Neural cell (in vitro differentiated cells): ENCODE data around the gene KIF18B. TPM values are rescaled to one million over a fixed set of nuclear protein-coding genes. Genes with fewer than 3 reads are reported as not detected.

Experiments
- H2AFZ ChIP-seq: fragments of 200-600, 300-800 bp; sonication (generic), shearing (Covaris generic); 2 replicates; pipeline ENCODE4 v1.6.0; 2014; ENCODE audit warnings: low read depth, mild to moderate bottlenecking, antibody characterized with exemption, low read length, moderate library complexity
- H3F3A ChIP-seq: fragments of 200-600 bp; shearing (Covaris generic); 2 replicates; pipeline ENCODE4 v1.6.1; 2016; ENCODE audit warnings: mild to moderate bottlenecking, moderate library complexity, mixed read lengths, antibody characterized with exemption, low read length; ENCODE audit not compliant: insufficient read depth, poor library complexity, severe bottlenecking
- H3K27ac ChIP-seq: fragments of 200-600, 300-800 bp; sonication (generic), shearing (Covaris generic); 2 replicates; pipeline ENCODE4 v1.5.1; 2014; ENCODE audit warnings: mild to moderate bottlenecking, low read length, moderate library complexity
- H3K27me3 ChIP-seq: fragments of 300-800, 200-600 bp; sonication (generic), shearing (Covaris generic); 2 replicates; pipeline ENCODE4 v1.6.0; 2014; ENCODE audit warnings: mild to moderate bottlenecking, low read depth, low read length, moderate library complexity; ENCODE audit not compliant: insufficient read depth
- H3K36me3 ChIP-seq: fragments of 300-800, 200-600 bp; sonication (generic), shearing (Covaris generic); 2 replicates; pipeline ENCODE4 v1.5.1; 2014; ENCODE audit warnings: mild to moderate bottlenecking, antibody characterized with exemption, low read length, moderate library complexity; ENCODE audit not compliant: insufficient read depth
- H3K4me2 ChIP-seq: fragments of 300-800, 200-600 bp; sonication (generic), shearing (Covaris generic); 2 replicates; pipeline ENCODE4 v1.6.0; 2014; ENCODE audit warnings: mild to moderate bottlenecking, low read length
- H3K4me3 ChIP-seq: fragments of 300-800, 200-600 bp; sonication (generic), shearing (Covaris generic); 2 replicates; pipeline ENCODE4 v1.5.1; 2014; ENCODE audit warnings: mild to moderate bottlenecking, low read length, moderate library complexity
- H3K79me2 ChIP-seq: fragments of 200-600 bp; shearing (Covaris generic); replicated peaks from 2 replicates; pipeline ENCODE4 v1.6.0; 2014; ENCODE audit warnings: mild to moderate bottlenecking, low read length, moderate library complexity; ENCODE audit not compliant: insufficient read depth
- H3K9ac ChIP-seq: fragments of 300-800, 200-600 bp; sonication (generic), shearing (Covaris generic); 2 replicates; pipeline ENCODE4 v1.6.1; 2016; ENCODE audit warnings: mild to moderate bottlenecking, low read length, mixed read lengths
- H3K9me2 ChIP-seq: fragments of 200-600 bp; shearing (Covaris generic); 2 replicates; pipeline ENCODE4 v1.6.1; 2016; ENCODE audit warnings: mild to moderate bottlenecking, low read length, mixed read lengths; ENCODE audit not compliant: insufficient read depth
- H3K9me3 ChIP-seq: fragments of 200-600, 300-800 bp; sonication (generic), shearing (Covaris generic); 2 replicates; pipeline ENCODE4 v1.6.1; 2016; ENCODE audit warnings: mild to moderate bottlenecking, mixed run types, low read length, moderate library complexity, mixed read lengths
- H4K20me1 ChIP-seq: fragments of 200-600 bp; shearing (Covaris generic); 2 replicates; pipeline ENCODE4 v1.6.1; 2016; ENCODE audit warnings: mild to moderate bottlenecking, mixed run types; ENCODE audit not compliant: insufficient read depth
- CTCF ChIP-seq: fragments of 450-650 bp; IDR thresholded peaks from 2 replicates; pipeline ENCODE4 v1.5.1; 2014; ENCODE audit warnings: antibody characterized with exemption, mild to moderate bottlenecking, moderate library complexity; ENCODE audit not compliant: poor library complexity, severe bottlenecking
- EP300 ChIP-seq: fragments of 450-650 bp; conservative IDR thresholded peaks from 2 replicates; pipeline ENCODE4 v1.6.1; 2014; ENCODE audit warnings: antibody characterized with exemption, mild to moderate bottlenecking, moderate library complexity; ENCODE audit not compliant: poor library complexity, severe bottlenecking
- EZH2 ChIP-seq: fragments of 200-600, 300-800 bp; shearing (Covaris generic), sonication (generic); IDR thresholded peaks from 2 replicates; pipeline ENCODE4 v1.6.1; 2014; ENCODE audit warnings: antibody characterized with exemption, low read length, borderline replicate concordance, mild to moderate bottlenecking; ENCODE audit not compliant: insufficient read depth, poor library complexity, severe bottlenecking
- MXI1 ChIP-seq: fragments of 450-650 bp; conservative IDR thresholded peaks from 2 replicates; pipeline ENCODE4 v1.6.1; 2014; ENCODE audit warnings: antibody characterized with exemption, mild to moderate bottlenecking; ENCODE audit not compliant: poor library complexity, severe bottlenecking
- POLR2AphosphoS5 ChIP-seq: IDR thresholded peaks from 2 replicates; pipeline ENCODE4 v1.6.1; 2012
- RAD21 ChIP-seq: fragments of 450-650 bp; conservative IDR thresholded peaks from 2 replicates; pipeline ENCODE4 v1.6.1; 2014; ENCODE audit warnings: antibody characterized with exemption, mild to moderate bottlenecking, moderate library complexity
- REST ChIP-seq: IDR thresholded peaks from 2 replicates; pipeline ENCODE4 v1.6.1; 2012; ENCODE audit warnings: borderline replicate concordance
- SMC3 ChIP-seq: fragments of 450-650 bp; conservative IDR thresholded peaks from 2 replicates; pipeline ENCODE4 v1.6.1; 2014; ENCODE audit warnings: antibody characterized with exemption, mild to moderate bottlenecking, moderate library complexity; ENCODE audit not compliant: poor library complexity
- TAF1 ChIP-seq: IDR thresholded peaks from 2 replicates; pipeline ENCODE4 v1.6.1; 2012; ENCODE audit warnings: low read depth
- polyA plus RNA-seq: library from polyadenylated mRNA; depleted of rRNA; stranded (reverse); fragments of >200 nt; gene quantifications from 2 replicates; pipeline ENCODE4 v1.2.3, GENCODE V29; 2014

KIF18B gene
- polyA plus RNA-seq, 1 donor from 2014 or later, result 0.10 TPM

GRCh38 chr17:44904001-44904984 is 43.3 kb downstream of the KIF18B start:
- H3K27me3 ChIP-seq, result no peaks in the 10 kb centered on the region
- no peaks in the 10 kb centered on the region for H3F3A ChIP-seq
- H3K27ac ChIP-seq, result no peak overlapping the region
- no peaks in the 10 kb centered on the region for H4K20me1 ChIP-seq
- TF ChIP-seq TAF1, result no peak
- no peak for TF ChIP-seq SMC3
- TF ChIP-seq RAD21, result no peak
- no peak for TF ChIP-seq CTCF
- TF ChIP-seq EZH2, result no peak
- no peak for TF ChIP-seq REST
- no peak for TF ChIP-seq POLR2AphosphoS5
- no peak for TF ChIP-seq MXI1
- no peak for TF ChIP-seq EP300
- no peak overlapping the region for H3K4me3 ChIP-seq
- no peaks in the 10 kb centered on the region for H3K9me2 ChIP-seq
- H3K4me2 ChIP-seq, result no peak overlapping the region
- H2AFZ ChIP-seq, result no peak overlapping the region
- H3K36me3 ChIP-seq, result no peaks in the 10 kb centered on the region
- no peaks in the 10 kb centered on the region for H3K9me3 ChIP-seq
- no peaks in the 10 kb centered on the region for H3K79me2 ChIP-seq
- H3K9ac ChIP-seq, result no peak overlapping the region

GRCh38 chr17:44903012-44903685 is 44.4 kb downstream of the KIF18B start:
- no peaks in the 10 kb centered on the region for H3K9me2 ChIP-seq
- no peaks in the 10 kb centered on the region for H3K36me3 ChIP-seq
- no peaks in the 10 kb centered on the region for H3F3A ChIP-seq
- no peak overlapping the region for H3K27ac ChIP-seq
- peaks cover 6% of the 10 kb centered on the region for H3K79me2 ChIP-seq
- H3K4me3 ChIP-seq, result no peak overlapping the region
- no peak overlapping the region for H3K4me2 ChIP-seq
- H3K27me3 ChIP-seq, result no peaks in the 10 kb centered on the region
- no peak overlapping the region for H2AFZ ChIP-seq
- no peak for TF ChIP-seq CTCF
- TF ChIP-seq POLR2AphosphoS5, result no peak
- TF ChIP-seq SMC3, result no peak
- no peak for TF ChIP-seq TAF1
- no peak for TF ChIP-seq RAD21
- no peak for TF ChIP-seq REST
- TF ChIP-seq MXI1, result no peak
- TF ChIP-seq EZH2, result no peak
- no peak for TF ChIP-seq EP300
- no peaks in the 10 kb centered on the region for H3K9me3 ChIP-seq
- no peak overlapping the region for H3K9ac ChIP-seq
- no peaks in the 10 kb centered on the region for H4K20me1 ChIP-seq
